Osteocyte (in vitro differentiated cells): Measurements from ENCODE around the gene POR. TPM values are rescaled to one million over a fixed set of nuclear protein-coding genes. Genes with fewer than 3 reads are reported as not detected.

ENCODE experiments used
- DNase-seq: peaks from one replicate; pipeline ENCODE4 v3.0.0; 2021; ENCODE audit warnings: mixed read lengths; ENCODE audit not compliant: unreplicated experiment; ENCODE audit errors: extremely low spot score
- H3K27ac Mint-ChIP-seq: one replicate; pipeline ENCODE4 v1.8.0; 2021; ENCODE audit warnings: mild to moderate bottlenecking, mixed read lengths; ENCODE audit not compliant: unreplicated experiment
- H3K27me3 Mint-ChIP-seq: one replicate; pipeline ENCODE4 v1.8.0; 2021; ENCODE audit warnings: mixed read lengths; ENCODE audit not compliant: unreplicated experiment
- H3K36me3 Mint-ChIP-seq: one replicate; pipeline ENCODE4 v1.8.0; 2021; ENCODE audit warnings: mixed read lengths; ENCODE audit not compliant: unreplicated experiment
- H3K4me1 Mint-ChIP-seq: one replicate; pipeline ENCODE4 v1.8.0; 2021; ENCODE audit warnings: mixed read lengths; ENCODE audit not compliant: unreplicated experiment
- H3K4me3 Mint-ChIP-seq: one replicate; pipeline ENCODE4 v1.8.0; 2021; ENCODE audit warnings: mild to moderate bottlenecking, moderate library complexity, mixed read lengths; ENCODE audit not compliant: unreplicated experiment
- H3K9me3 Mint-ChIP-seq: one replicate; pipeline ENCODE4 v1.8.0; 2021; ENCODE audit warnings: mixed read lengths; ENCODE audit not compliant: unreplicated experiment
- total RNA-seq: library from RNA; stranded (reverse); gene quantifications from 2 replicates; pipeline ENCODE4 v1.2.1, GENCODE V29; 2021
- TF ChIP-seq, protein P1 (sequence below): fragments of 200-600 bp; sonication (generic); IDR thresholded peaks from 2 replicates; pipeline ENCODE4 v1.5.0; 2021; ENCODE audit warnings: antibody characterized with exemption, mild to moderate bottlenecking, moderate library complexity

POR gene
- total RNA-seq, 1 donor from 2014 or later: 62.1 TPM

DNA sequence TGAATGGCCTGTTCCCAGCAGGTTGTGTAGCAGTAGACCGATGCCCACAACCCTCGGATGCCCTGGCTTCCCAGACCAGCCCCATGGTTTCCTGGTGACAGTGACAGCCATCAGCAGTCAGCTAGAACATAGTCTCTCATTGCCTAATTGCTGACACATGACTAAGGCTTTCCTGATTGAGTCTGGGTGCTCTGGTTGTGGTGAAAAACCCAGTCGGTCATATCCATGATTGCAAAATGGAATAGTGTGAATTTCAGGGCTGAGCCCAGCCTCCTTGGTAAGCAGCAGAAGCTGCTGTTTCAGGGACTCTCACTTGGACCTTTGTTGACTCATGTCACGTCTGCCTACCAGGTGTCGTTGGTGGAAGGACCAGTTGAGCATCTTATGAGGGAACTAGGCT, 36.6 kb downstream of the POR start:
- Mint-ChIP-seq H3K36me3 (peaks cover 7% of the 10 kb centered on the region), H3K27me3 (no peaks in the 10 kb centered on the region), H3K4me3 (no peak overlapping the region), H3K9me3 (no peaks in the 10 kb centered on the region), H3K27ac (no peak overlapping the region), H3K4me1 (peaks cover 2% of the 10 kb centered on the region)
- no peak for DNase-seq
- TF ChIP-seq, protein P1, sequence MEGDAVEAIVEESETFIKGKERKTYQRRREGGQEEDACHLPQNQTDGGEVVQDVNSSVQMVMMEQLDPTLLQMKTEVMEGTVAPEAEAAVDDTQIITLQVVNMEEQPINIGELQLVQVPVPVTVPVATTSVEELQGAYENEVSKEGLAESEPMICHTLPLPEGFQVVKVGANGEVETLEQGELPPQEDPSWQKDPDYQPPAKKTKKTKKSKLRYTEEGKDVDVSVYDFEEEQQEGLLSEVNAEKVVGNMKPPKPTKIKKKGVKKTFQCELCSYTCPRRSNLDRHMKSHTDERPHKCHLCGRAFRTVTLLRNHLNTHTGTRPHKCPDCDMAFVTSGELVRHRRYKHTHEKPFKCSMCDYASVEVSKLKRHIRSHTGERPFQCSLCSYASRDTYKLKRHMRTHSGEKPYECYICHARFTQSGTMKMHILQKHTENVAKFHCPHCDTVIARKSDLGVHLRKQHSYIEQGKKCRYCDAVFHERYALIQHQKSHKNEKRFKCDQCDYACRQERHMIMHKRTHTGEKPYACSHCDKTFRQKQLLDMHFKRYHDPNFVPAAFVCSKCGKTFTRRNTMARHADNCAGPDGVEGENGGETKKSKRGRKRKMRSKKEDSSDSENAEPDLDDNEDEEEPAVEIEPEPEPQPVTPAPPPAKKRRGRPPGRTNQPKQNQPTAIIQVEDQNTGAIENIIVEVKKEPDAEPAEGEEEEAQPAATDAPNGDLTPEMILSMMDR: no peak

DNA sequence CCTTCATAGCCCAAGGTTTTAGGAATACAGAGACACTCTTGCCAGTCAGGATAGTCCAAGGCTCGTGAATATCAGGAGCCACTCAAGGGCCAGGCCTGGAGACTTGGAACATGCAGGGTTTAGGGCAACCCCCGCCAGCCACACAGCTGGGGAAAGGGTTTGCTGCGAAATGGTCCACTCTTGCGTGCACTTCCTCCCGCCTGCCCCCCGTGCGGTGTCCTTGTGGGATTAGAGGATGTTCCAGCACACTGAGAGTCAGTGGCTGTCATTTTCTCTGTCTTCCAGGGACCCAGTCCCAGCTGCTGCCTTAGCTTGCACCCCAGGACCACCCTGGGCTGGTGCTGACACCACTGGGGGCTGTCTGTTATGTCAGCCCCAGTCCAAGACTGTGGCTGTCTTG, 38.5 kb downstream of the POR start:
- Mint-ChIP-seq H3K4me3 (no peak overlapping the region), H3K4me1 (peaks cover 10% of the 10 kb centered on the region), H3K27me3 (no peaks in the 10 kb centered on the region), H3K27ac (no peak overlapping the region), H3K9me3 (no peaks in the 10 kb centered on the region), H3K36me3 (peaks cover 11% of the 10 kb centered on the region)
- TF ChIP-seq, protein P1: no peak
- no peak for DNase-seq

DNA sequence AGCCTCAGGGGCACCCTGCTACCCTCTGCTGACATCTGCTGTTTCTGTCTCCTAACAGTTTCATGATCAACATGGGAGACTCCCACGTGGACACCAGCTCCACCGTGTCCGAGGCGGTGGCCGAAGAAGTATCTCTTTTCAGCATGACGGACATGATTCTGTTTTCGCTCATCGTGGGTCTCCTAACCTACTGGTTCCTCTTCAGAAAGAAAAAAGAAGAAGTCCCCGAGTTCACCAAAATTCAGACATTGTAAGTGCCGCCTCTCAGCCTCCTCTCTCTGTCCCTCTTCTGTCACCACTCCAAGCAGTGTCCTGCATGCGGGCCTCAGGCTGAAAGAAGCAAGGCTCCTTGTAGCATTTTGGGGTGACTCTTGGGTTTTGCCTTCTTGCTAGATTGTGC, 39.0 kb downstream of the POR start:
- Mint-ChIP-seq H3K4me3 (no peak overlapping the region), H3K36me3 (peaks cover 11% of the 10 kb centered on the region), H3K27ac (no peak overlapping the region)

DNA sequence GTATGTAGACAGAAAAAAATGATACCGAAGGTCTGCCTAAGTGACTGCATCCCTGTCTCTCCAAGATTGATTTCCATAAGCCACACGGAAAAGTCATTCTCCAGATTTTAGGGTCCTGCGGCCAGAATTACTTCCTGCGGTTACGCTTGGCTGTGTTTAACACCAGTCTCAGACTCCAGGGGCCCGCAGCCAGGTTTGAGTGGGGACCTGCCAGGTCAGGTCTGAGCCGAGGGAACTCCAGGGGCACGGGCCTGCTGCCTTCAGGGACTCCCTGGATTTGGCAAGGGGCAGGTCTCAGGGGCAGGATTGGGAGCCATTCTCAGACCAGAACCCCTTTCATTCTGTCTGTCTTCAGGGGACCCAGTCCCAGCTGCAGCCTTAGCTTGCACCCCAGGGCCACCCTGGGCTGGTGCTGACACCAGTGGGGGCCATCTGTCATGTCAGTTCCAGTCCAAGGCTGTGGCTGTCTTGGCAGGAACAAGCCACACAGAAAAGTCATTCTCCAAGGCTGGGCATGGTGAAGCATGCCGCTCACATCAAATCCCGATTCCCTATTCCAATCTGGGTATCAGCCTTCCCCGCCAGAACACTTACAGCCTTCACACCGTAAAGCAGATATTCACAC, 40.5 kb downstream of the POR start:
- H3K4me1 Mint-ChIP-seq: peaks cover 10% of the 10 kb centered on the region
- no peak overlapping the region for H3K27ac Mint-ChIP-seq
- DNase-seq: no peak
- H3K27me3 Mint-ChIP-seq: no peaks in the 10 kb centered on the region
- peaks cover 13% of the 10 kb centered on the region for H3K36me3 Mint-ChIP-seq
- TF ChIP-seq, protein P1: no peak
- H3K4me3 Mint-ChIP-seq: no peak overlapping the region
- H3K9me3 Mint-ChIP-seq: no peaks in the 10 kb centered on the region

More for the DNA sequence above, 39.0 kb downstream of the POR start:
- Mint-ChIP-seq H3K9me3 (no peaks in the 10 kb centered on the region), H3K4me1 (peaks cover 10% of the 10 kb centered on the region), H3K27me3 (no peaks in the 10 kb centered on the region)
- no peak for DNase-seq
- TF ChIP-seq, protein P1: no peak

DNA sequence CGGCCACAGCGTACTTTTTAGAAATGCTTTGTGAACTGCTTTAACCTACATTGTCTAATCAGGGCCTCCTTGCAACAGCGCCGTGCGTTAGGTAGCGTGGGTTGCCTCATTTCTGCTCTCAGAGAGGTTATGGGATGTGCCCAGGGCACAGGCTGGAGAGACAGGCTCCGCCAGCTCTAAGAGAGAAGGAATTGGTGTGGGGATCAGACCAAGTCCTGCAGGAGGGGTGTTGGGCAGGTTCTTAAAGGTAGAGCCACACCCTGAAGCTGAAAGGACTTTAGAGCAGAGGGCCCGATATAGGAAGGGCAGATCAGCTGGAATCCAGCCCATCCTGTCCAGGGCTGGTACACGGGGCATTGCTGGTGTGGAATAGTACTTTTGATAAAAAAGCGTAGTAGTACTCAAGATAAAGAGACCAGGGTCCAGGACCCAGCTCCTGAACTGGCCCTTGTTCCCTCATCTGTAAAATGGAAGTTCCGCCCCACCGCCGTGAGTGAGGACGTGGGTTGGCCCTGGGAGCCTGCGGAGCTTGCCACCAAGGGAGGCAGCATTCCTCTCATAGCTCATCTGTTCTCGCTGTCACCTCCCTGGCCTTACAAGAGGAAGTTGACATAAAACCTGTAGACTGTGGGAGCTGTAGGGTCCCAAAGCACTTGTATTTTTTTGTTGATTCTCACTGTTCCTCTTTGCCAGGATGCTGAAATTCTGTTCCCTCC, 42.2 kb downstream of the POR start:
- no peaks in the 10 kb centered on the region for H3K27me3 Mint-ChIP-seq
- TF ChIP-seq, protein P1: no peak
- H3K4me1 Mint-ChIP-seq: peaks cover 13% of the 10 kb centered on the region
- H3K27ac Mint-ChIP-seq: no peak overlapping the region
- no peak overlapping the region for H3K4me3 Mint-ChIP-seq
- no peaks in the 10 kb centered on the region for H3K9me3 Mint-ChIP-seq
- H3K36me3 Mint-ChIP-seq: peaks cover 13% of the 10 kb centered on the region
- no peak for DNase-seq
